ENCODE measurements around the gene CC2D1B.

Gene CC2D1B

GRCh38 chr1:52355847-52356505 lies 10.0 kb downstream of the CC2D1B start:
- Mint-ChIP-seq H3K4me1 (peaks cover under 1% of the 10 kb centered on the region), H3K36me3 (ENCODE audit: insufficient read depth) (peaks cover 57% of the 10 kb centered on the region), H3K9me3 (no peaks in the 10 kb centered on the region), H3K27ac (ENCODE audit: low read depth) (no peak overlapping the region), H3K4me3 (no peak overlapping the region), H3K27me3 (no peaks in the 10 kb centered on the region)
- no peak for DNase-seq (ENCODE audit: low spot score in 2 of 2)
- ATAC-seq (replicated peaks; ENCODE audit: extremely low read depth, poor library complexity, severe bottlenecking): no peak

- DNase-seq (ENCODE audit: low spot score in 2 of 2) (no peak), ATAC-seq (replicated peaks; ENCODE audit: extremely low read depth, poor library complexity, severe bottlenecking) (no peak)
- H3K9me3 Mint-ChIP-seq: no peaks in the 10 kb centered on the region
- H3K4me1 Mint-ChIP-seq: no peaks in the 10 kb centered on the region
- H3K27me3 Mint-ChIP-seq: no peaks in the 10 kb centered on the region
- H3K27ac Mint-ChIP-seq (ENCODE audit: low read depth): peak overlapping the region; percentile 2
- peaks cover 56% of the 10 kb centered on the region for H3K36me3 Mint-ChIP-seq (ENCODE audit: insufficient read depth)
- H3K4me3 Mint-ChIP-seq: no peak overlapping the region
These were observed 10.6 kb downstream of the CC2D1B start for GRCh38 chr1:52355436-52355835.

DNA sequence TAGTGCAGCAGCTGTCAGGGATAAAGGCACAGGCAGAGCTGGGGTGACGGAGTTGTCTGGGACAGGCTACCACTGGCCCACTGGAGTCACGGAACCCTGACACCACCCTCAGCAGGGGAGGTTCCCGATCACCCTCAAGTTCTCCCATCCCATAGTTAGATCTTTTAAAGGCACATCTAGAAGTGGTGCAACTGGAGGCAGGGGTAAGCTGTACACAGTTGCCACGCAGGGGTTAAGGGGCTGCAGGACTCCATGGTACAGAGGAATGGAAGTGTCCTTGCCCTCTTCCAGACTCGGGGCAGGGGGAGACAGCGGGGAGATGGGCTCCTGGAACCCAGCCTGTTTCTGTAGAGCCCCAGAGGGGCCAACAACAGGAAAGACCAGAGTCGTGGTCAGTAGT lies 13.3 kb downstream of the CC2D1B start:
- Mint-ChIP-seq H3K27me3 (no peaks in the 10 kb centered on the region), H3K4me3 (no peak overlapping the region), H3K27ac (ENCODE audit: low read depth) (peak overlapping the region; percentile 39), H3K9me3 (no peaks in the 10 kb centered on the region), H3K4me1 (peaks cover 6% of the 10 kb centered on the region), H3K36me3 (ENCODE audit: insufficient read depth) (peaks cover 39% of the 10 kb centered on the region)
- no peak for ATAC-seq (replicated peaks; ENCODE audit: extremely low read depth, poor library complexity, severe bottlenecking)
- DNase-seq (ENCODE audit: low spot score in 2 of 2): no peak

GRCh38 chr1:52348704-52349300 lies 17.2 kb downstream of the CC2D1B start:
- DNase-seq (ENCODE audit: low spot score in 2 of 2) (no peak), ATAC-seq (replicated peaks; ENCODE audit: extremely low read depth, poor library complexity, severe bottlenecking) (no peak)

DNA sequence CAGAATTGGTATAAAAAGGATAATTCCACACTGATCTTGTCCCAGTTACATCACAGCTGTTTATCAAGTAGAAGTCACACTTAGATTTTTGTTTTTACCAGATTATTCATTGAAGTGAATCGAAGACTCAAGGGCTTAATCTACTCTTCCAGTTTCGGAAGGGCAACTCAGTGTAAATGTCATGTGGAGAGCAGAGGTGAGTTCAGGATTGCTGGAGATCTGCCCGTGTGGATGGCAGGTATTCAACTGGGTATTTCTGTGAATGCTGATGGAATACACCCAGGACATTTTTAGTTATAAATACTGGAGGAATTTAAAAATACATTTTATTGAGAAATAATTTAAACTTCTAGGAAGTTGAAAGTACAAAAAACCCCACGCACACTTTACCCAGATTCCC lies 19.4 kb downstream of the CC2D1B start:
- Mint-ChIP-seq H3K27ac (ENCODE audit: low read depth) (peak overlapping the region; percentile 9), H3K36me3 (ENCODE audit: insufficient read depth) (peaks cover 7% of the 10 kb centered on the region), H3K4me3 (no peak overlapping the region), H3K4me1 (peaks cover 8% of the 10 kb centered on the region), H3K27me3 (no peaks in the 10 kb centered on the region), H3K9me3 (no peaks in the 10 kb centered on the region)
- no peak for ATAC-seq (replicated peaks; ENCODE audit: extremely low read depth, poor library complexity, severe bottlenecking)
- DNase-seq (ENCODE audit: low spot score in 2 of 2): no peak

More at GRCh38 chr1:52348704-52349300, 17.2 kb downstream of the CC2D1B start:
- no peaks in the 10 kb centered on the region for H3K27me3 Mint-ChIP-seq
- H3K9me3 Mint-ChIP-seq: no peaks in the 10 kb centered on the region
- H3K27ac Mint-ChIP-seq (ENCODE audit: low read depth): peak overlapping the region; percentile 25
- peaks cover 15% of the 10 kb centered on the region for H3K36me3 Mint-ChIP-seq (ENCODE audit: insufficient read depth)
- H3K4me3 Mint-ChIP-seq: no peak overlapping the region
- H3K4me1 Mint-ChIP-seq: peaks cover 8% of the 10 kb centered on the region

GRCh38 chr1:52345252-52345651 lies 20.8 kb downstream of the CC2D1B start:
- DNase-seq (ENCODE audit: low spot score in 2 of 2) (no peak), ATAC-seq (replicated peaks; ENCODE audit: extremely low read depth, poor library complexity, severe bottlenecking) (no peak)
- Mint-ChIP-seq H3K27ac (ENCODE audit: low read depth) (no peak overlapping the region), H3K27me3 (no peaks in the 10 kb centered on the region), H3K4me1 (peaks cover 8% of the 10 kb centered on the region), H3K36me3 (ENCODE audit: insufficient read depth) (no peaks in the 10 kb centered on the region), H3K9me3 (no peaks in the 10 kb centered on the region), H3K4me3 (no peak overlapping the region)

DNA sequence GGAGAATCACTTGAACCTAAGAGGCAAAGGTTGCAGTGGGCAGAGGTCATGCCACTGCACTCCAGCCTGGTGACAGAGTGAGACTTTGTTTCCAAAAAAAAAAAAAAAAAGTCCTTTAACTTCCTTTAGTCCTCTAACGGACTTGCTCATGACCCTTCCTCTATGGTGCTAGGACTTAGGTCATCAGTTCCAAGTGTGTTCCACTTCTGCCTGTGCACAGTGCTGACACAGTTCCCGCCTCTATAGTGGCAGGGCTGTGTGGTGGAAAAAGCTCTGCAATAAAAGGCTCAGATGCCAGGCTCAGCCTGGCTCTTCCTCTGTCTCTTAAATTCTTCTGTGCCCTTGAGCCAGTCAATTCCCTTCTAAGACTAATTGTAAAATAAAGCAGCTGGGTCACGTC lies 22.0 kb downstream of the CC2D1B start:
- Mint-ChIP-seq H3K4me3 (no peak overlapping the region), H3K9me3 (no peaks in the 10 kb centered on the region), H3K36me3 (ENCODE audit: insufficient read depth) (no peaks in the 10 kb centered on the region), H3K27ac (ENCODE audit: low read depth) (no peak overlapping the region), H3K27me3 (no peaks in the 10 kb centered on the region), H3K4me1 (peaks cover 8% of the 10 kb centered on the region)
- ATAC-seq (replicated peaks; ENCODE audit: extremely low read depth, poor library complexity, severe bottlenecking): no peak
- no peak for DNase-seq (ENCODE audit: low spot score in 2 of 2)

GRCh38 chr1:52341655-52342260 lies 24.2 kb downstream of the CC2D1B start:
- Mint-ChIP-seq H3K4me3 (no peak overlapping the region), H3K4me1 (no peaks in the 10 kb centered on the region), H3K27me3 (no peaks in the 10 kb centered on the region), H3K9me3 (no peaks in the 10 kb centered on the region), H3K27ac (ENCODE audit: low read depth) (no peak overlapping the region), H3K36me3 (ENCODE audit: insufficient read depth) (no peaks in the 10 kb centered on the region)
- no peak for DNase-seq (ENCODE audit: low spot score in 2 of 2)
- ATAC-seq (replicated peaks; ENCODE audit: extremely low read depth, poor library complexity, severe bottlenecking): no peak

- H3K4me1 Mint-ChIP-seq: no peaks in the 10 kb centered on the region
- no peaks in the 10 kb centered on the region for H3K27me3 Mint-ChIP-seq
- no peak overlapping the region for H3K4me3 Mint-ChIP-seq
- peak overlapping the region; percentile 27 for H3K27ac Mint-ChIP-seq (ENCODE audit: low read depth)
- no peaks in the 10 kb centered on the region for H3K9me3 Mint-ChIP-seq
- no peak for DNase-seq (ENCODE audit: low spot score in 2 of 2)
- H3K36me3 Mint-ChIP-seq (ENCODE audit: insufficient read depth): peaks cover 5% of the 10 kb centered on the region
- ATAC-seq (replicated peaks; ENCODE audit: extremely low read depth, poor library complexity, severe bottlenecking): no peak
These were observed 28.6 kb downstream of the CC2D1B start for GRCh38 chr1:52337439-52337838.

GRCh38 chr1:52334906-52335528 lies 31.0 kb downstream of the CC2D1B start:
- no peaks in the 10 kb centered on the region for H3K4me1 Mint-ChIP-seq
- no peak for ATAC-seq (replicated peaks; ENCODE audit: extremely low read depth, poor library complexity, severe bottlenecking)

DNA sequence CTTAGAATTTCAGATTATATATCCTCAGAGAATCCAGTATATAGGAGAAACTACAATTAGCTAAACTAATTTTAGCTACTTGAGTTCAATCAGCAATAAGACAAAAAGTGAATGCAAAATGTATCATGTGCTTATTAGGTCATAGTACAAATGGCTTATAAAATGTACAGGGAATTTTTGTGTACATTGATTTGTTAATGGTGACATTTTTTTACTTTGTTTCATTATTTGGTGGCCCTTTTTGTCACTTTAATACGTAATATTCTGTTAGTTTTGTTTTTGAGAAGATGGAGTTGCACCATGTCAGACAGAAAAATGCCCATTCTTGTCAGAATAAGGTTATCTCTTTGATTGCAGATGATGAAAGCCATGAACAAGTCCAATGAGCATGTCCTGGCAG lies 33.6 kb downstream of the CC2D1B start:
- no peak overlapping the region for H3K27ac Mint-ChIP-seq (ENCODE audit: low read depth)
- no peaks in the 10 kb centered on the region for H3K9me3 Mint-ChIP-seq
- H3K4me3 Mint-ChIP-seq: no peak overlapping the region
- no peaks in the 10 kb centered on the region for H3K4me1 Mint-ChIP-seq
- ATAC-seq (replicated peaks; ENCODE audit: extremely low read depth, poor library complexity, severe bottlenecking): no peak
- H3K27me3 Mint-ChIP-seq: no peaks in the 10 kb centered on the region
- peaks cover 7% of the 10 kb centered on the region for H3K36me3 Mint-ChIP-seq (ENCODE audit: insufficient read depth)
- DNase-seq (ENCODE audit: low spot score in 2 of 2): no peak

More at GRCh38 chr1:52334906-52335528, 31.0 kb downstream of the CC2D1B start:
- Mint-ChIP-seq H3K9me3 (no peaks in the 10 kb centered on the region), H3K36me3 (ENCODE audit: insufficient read depth) (peaks cover 5% of the 10 kb centered on the region), H3K27ac (ENCODE audit: low read depth) (no peak overlapping the region), H3K4me3 (no peak overlapping the region), H3K27me3 (no peaks in the 10 kb centered on the region)
- DNase-seq (ENCODE audit: low spot score in 2 of 2): no peak

DNA sequence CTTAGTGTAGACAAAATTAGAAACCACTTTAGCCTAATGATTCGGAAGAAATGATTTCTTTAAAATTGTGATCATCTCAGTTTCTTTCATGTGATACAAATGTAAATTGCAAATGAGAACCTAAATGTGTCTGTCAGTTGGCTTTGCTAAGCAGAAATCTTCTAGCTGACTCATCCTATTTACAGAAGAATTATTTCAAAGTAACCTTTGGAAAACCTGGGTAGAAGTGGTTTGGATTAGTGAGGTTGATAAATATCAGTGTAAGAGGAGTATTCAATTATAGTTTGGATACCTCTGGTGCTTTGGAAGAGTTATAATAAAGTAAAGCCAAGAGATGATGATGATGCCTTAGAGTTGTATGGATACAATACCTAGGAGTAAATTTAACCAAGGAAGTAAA lies 37.4 kb downstream of the CC2D1B start:
- H3K27ac Mint-ChIP-seq (ENCODE audit: low read depth): no peak overlapping the region

DNA sequence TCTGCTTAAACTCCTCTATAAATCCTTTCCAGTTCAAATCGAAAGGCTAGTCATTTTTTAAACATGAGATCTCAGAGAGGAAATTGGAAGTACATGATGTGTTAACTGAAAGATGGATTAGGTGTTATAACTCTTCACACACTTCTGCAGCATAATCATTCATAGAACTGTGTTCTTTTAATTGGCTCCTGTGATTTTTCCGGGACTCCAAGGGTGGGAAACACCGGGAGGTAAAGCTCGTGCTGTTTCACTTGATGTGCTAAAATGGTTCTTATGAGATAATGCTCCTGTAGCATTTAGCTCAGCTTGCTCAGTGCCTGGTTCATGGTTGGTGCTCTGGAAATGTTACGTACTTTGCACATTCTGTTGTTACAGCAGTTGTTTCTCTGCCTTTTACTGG lies 40.2 kb downstream of the CC2D1B start:
- Mint-ChIP-seq H3K4me1 (no peaks in the 10 kb centered on the region), H3K9me3 (no peaks in the 10 kb centered on the region), H3K27ac (ENCODE audit: low read depth) (no peak overlapping the region), H3K36me3 (ENCODE audit: insufficient read depth) (peaks cover 6% of the 10 kb centered on the region), H3K27me3 (no peaks in the 10 kb centered on the region), H3K4me3 (no peak overlapping the region)
- DNase-seq (ENCODE audit: low spot score in 2 of 2) (no peak), ATAC-seq (replicated peaks; ENCODE audit: extremely low read depth, poor library complexity, severe bottlenecking) (no peak)

More for the DNA sequence above, 37.4 kb downstream of the CC2D1B start:
- no peaks in the 10 kb centered on the region for H3K4me1 Mint-ChIP-seq
- no peak for DNase-seq (ENCODE audit: low spot score in 2 of 2)
- peaks cover 2% of the 10 kb centered on the region for H3K36me3 Mint-ChIP-seq (ENCODE audit: insufficient read depth)
- no peak for ATAC-seq (replicated peaks; ENCODE audit: extremely low read depth, poor library complexity, severe bottlenecking)
- no peaks in the 10 kb centered on the region for H3K9me3 Mint-ChIP-seq
- no peak overlapping the region for H3K4me3 Mint-ChIP-seq
- no peaks in the 10 kb centered on the region for H3K27me3 Mint-ChIP-seq

Data from central memory CD8-positive, alpha-beta T cell (primary cell).